HEK293 (cell line): ENCODE results near the gene IRF2.

Source experiments
- YY2 ChIP-seq: fragments of 450-650 bp; formaldehyde crosslinking; IDR thresholded peaks from 2 replicates; pipeline ENCODE4 v1.5.1; 2016; ENCODE audit warnings: missing biosample characterization, missing genetic modification characterization
- ZBTB7A ChIP-seq: fragments of 450-650 bp; formaldehyde crosslinking; IDR thresholded peaks from 2 replicates; pipeline ENCODE4 v1.5.1; 2016; ENCODE audit warnings: low read depth, missing biosample characterization, missing genetic modification characterization
- ZNF423 ChIP-seq: fragments of 450-650 bp; formaldehyde crosslinking; IDR thresholded peaks from 2 replicates; pipeline ENCODE4 v1.5.1; 2016; ENCODE audit warnings: missing biosample characterization, missing genetic modification characterization
- ZNF830 ChIP-seq: fragments of 450-650 bp; IDR thresholded peaks from 2 replicates; pipeline ENCODE4 v1.5.0; 2018; ENCODE audit warnings: missing biosample characterization, missing genetic modification characterization, low read depth, mild to moderate bottlenecking, moderate library complexity
- TF ChIP-seq, protein P1 (sequence below): fragments of 450-650 bp; formaldehyde crosslinking; IDR thresholded peaks from 2 replicates; pipeline ENCODE4 v1.5.1; 2016; ENCODE audit warnings: missing biosample characterization, missing genetic modification characterization
- TF ChIP-seq, protein P2 (sequence below): fragments of 450-650 bp; formaldehyde crosslinking; IDR thresholded peaks from 2 replicates; pipeline ENCODE4 v1.5.1; 2016; ENCODE audit warnings: missing biosample characterization, missing genetic modification characterization

GRCh38 chr4:184415071-184415470 lies 59.3 kb downstream of the IRF2 start:
- TF ChIP-seq ZNF423 (no peak), ZBTB7A (tag by site-specific recombination) (no peak), YY2 (tag by site-specific recombination) (no peak), ZNF830 (no peak)
- TF ChIP-seq, protein P1, sequence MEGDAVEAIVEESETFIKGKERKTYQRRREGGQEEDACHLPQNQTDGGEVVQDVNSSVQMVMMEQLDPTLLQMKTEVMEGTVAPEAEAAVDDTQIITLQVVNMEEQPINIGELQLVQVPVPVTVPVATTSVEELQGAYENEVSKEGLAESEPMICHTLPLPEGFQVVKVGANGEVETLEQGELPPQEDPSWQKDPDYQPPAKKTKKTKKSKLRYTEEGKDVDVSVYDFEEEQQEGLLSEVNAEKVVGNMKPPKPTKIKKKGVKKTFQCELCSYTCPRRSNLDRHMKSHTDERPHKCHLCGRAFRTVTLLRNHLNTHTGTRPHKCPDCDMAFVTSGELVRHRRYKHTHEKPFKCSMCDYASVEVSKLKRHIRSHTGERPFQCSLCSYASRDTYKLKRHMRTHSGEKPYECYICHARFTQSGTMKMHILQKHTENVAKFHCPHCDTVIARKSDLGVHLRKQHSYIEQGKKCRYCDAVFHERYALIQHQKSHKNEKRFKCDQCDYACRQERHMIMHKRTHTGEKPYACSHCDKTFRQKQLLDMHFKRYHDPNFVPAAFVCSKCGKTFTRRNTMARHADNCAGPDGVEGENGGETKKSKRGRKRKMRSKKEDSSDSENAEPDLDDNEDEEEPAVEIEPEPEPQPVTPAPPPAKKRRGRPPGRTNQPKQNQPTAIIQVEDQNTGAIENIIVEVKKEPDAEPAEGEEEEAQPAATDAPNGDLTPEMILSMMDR (tag by site-specific recombination): no peak
- TF ChIP-seq, protein P2, sequence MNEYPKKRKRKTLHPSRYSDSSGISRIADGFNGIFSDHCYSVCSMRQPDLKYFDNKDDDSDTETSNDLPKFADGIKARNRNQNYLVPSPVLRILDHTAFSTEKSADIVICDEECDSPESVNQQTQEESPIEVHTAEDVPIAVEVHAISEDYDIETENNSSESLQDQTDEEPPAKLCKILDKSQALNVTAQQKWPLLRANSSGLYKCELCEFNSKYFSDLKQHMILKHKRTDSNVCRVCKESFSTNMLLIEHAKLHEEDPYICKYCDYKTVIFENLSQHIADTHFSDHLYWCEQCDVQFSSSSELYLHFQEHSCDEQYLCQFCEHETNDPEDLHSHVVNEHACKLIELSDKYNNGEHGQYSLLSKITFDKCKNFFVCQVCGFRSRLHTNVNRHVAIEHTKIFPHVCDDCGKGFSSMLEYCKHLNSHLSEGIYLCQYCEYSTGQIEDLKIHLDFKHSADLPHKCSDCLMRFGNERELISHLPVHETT (tag by site-specific recombination): no peak
